Liver (tissue), 9 donors: ENCODE results near the gene CEP57. TPM values are rescaled to one million over a fixed set of nuclear protein-coding genes. Genes with fewer than 3 reads are reported as not detected.
A peak's percentile ranks its signal among the peaks of the same experiment; 100 is the strongest.

Source experiments
- DNase-seq: peaks from one replicate; pipeline ENCODE4 v3.0.0-alpha.2; 2017; ENCODE audit warnings: low spot score
- H3K27ac ChIP-seq, 2 donors: one replicate each; pipeline ENCODE4 v1.7.0; 2013; ENCODE audit warnings: inconsistent platforms in 2 of 2, low read length in 2 of 2, control low read depth in 1 of 2, low read depth in 1 of 2, mild to moderate bottlenecking in 1 of 2
- H3K27me3 ChIP-seq, 4 donors: one replicate each; pipeline versions ENCODE4 v1.6.1 to v1.7.0; 2013; ENCODE audit warnings: low read length in 3 of 4, inconsistent platforms in 1 of 4, mild to moderate bottlenecking in 1 of 4, moderate library complexity in 1 of 4; ENCODE audit not compliant: control insufficient read depth in 4 of 4, insufficient read depth in 4 of 4
- H3K36me3 ChIP-seq, 4 donors: one replicate each; pipeline versions ENCODE4 v1.6.1 to v1.7.0; 2013; ENCODE audit warnings: low read length in 3 of 4, mild to moderate bottlenecking in 3 of 4, low read depth in 1 of 4, moderate library complexity in 1 of 4; ENCODE audit not compliant: control insufficient read depth in 4 of 4, insufficient read depth in 3 of 4
- H3K4me1 ChIP-seq, 4 donors: one replicate each; pipeline versions ENCODE4 v1.6.1 to v1.7.0; 2013; ENCODE audit warnings: low read length in 3 of 4, mild to moderate bottlenecking in 3 of 4, moderate library complexity in 1 of 4; ENCODE audit not compliant: control insufficient read depth in 4 of 4, insufficient read depth in 4 of 4
- H3K4me3 ChIP-seq, 3 donors: one replicate each; pipeline versions ENCODE4 v1.6.1 to v1.7.0; 2013; ENCODE audit warnings: low read length in 3 of 3, control low read depth in 1 of 3, low read depth in 1 of 3, mild to moderate bottlenecking in 1 of 3
- H3K9ac ChIP-seq, 2 donors: one replicate each; pipeline ENCODE4 v1.7.0; 2013; ENCODE audit warnings: low read length in 2 of 2, mild to moderate bottlenecking in 2 of 2, moderate library complexity in 2 of 2, control low read depth in 1 of 2, low read depth in 1 of 2
- H3K9me3 ChIP-seq, 4 donors: one replicate each; pipeline versions ENCODE4 v1.6.1 to v1.7.0; 2013; ENCODE audit warnings: low read length in 3 of 4; ENCODE audit not compliant: control insufficient read depth in 4 of 4
- EGR1 ChIP-seq, 2 donors: IDR thresholded peaks; 2 replicates each; pipeline ENCODE4 v1.6.1; 2016 to 2018; ENCODE audit warnings: antibody characterized with exemption in 2 of 2, low read depth in 2 of 2
- FOXA1 ChIP-seq: IDR thresholded peaks from 2 replicates; pipeline ENCODE4 v1.6.1; 2016; ENCODE audit warnings: antibody characterized with exemption
- GABPA ChIP-seq, 2 donors: IDR thresholded peaks in 1 of 2; conservative IDR thresholded peaks in 1 of 2; 2 replicates each; pipeline ENCODE4 v1.6.1; 2016; ENCODE audit warnings: antibody characterized with exemption in 2 of 2, mild to moderate bottlenecking in 1 of 2, moderate library complexity in 1 of 2
- HNF4A ChIP-seq, 2 donors: conservative IDR thresholded peaks; 2 replicates each; pipeline ENCODE4 v1.6.1; 2016; ENCODE audit warnings: antibody characterized with exemption in 2 of 2, mild to moderate bottlenecking in 2 of 2
- HNF4G ChIP-seq: IDR thresholded peaks from 2 replicates; pipeline ENCODE4 v1.6.1; 2016; ENCODE audit warnings: antibody characterized with exemption
- JUND ChIP-seq, 2 donors: IDR thresholded peaks; 2 replicates each; pipeline ENCODE4 v1.6.1; 2016; ENCODE audit warnings: antibody characterized with exemption in 2 of 2
- MAX ChIP-seq: IDR thresholded peaks from 2 replicates; pipeline ENCODE4 v1.6.1; 2016; ENCODE audit warnings: antibody characterized with exemption
- NR2F2 ChIP-seq: IDR thresholded peaks from 2 replicates; pipeline ENCODE4 v1.6.1; 2016; ENCODE audit warnings: antibody characterized with exemption
- RAD21 ChIP-seq, 2 donors: IDR thresholded peaks; 2 replicates each; pipeline ENCODE4 v1.6.1; 2016; ENCODE audit warnings: antibody characterized with exemption in 2 of 2, mild to moderate bottlenecking in 2 of 2
- RXRA ChIP-seq, 2 donors: IDR thresholded peaks; 2 replicates each; pipeline ENCODE4 v1.6.1; 2017 to 2018; ENCODE audit warnings: antibody characterized with exemption in 2 of 2, mild to moderate bottlenecking in 1 of 2
- SP1 ChIP-seq: IDR thresholded peaks from 2 replicates; pipeline ENCODE4 v1.6.1; 2018; ENCODE audit warnings: antibody characterized with exemption, mild to moderate bottlenecking
- TAF1 ChIP-seq: conservative IDR thresholded peaks from 2 replicates; pipeline ENCODE4 v1.6.1; 2016; ENCODE audit warnings: antibody characterized with exemption, mild to moderate bottlenecking
- YY1 ChIP-seq: IDR thresholded peaks from 2 replicates; pipeline ENCODE4 v1.6.1; 2016; ENCODE audit warnings: antibody characterized with exemption, mild to moderate bottlenecking
- ZBTB33 ChIP-seq: IDR thresholded peaks from 2 replicates; pipeline ENCODE4 v1.6.1; 2016; ENCODE audit warnings: antibody characterized with exemption
- WGBS: extraction: QIAGEN DNeasy Blood & Tissue Kit; methylation state at CpG from one replicate; pipeline ENCODE4 v1.1.7; 2013; 5-methylcytosine and 5-hydroxymethylcytosine counted together
- polyA plus RNA-seq, 2 donors: library from polyadenylated mRNA; stranded (reverse) in 1 of 2; unstranded in 1 of 2; fragments of 200-250 nt in 1 of 2; fragments of >200 nt in 1 of 2; fragmentation: Nextera tagmentation in 1 of 2; extraction: Ambion mirVana in 1 of 2; gene quantifications; one replicate each; pipeline versions ENCODE4 v1.2.1 to v1.2.3, GENCODE V29; 2013 to 2015
- total RNA-seq, 2 donors: library from RNA; depleted of rRNA; stranded (reverse); fragments of >200 nt; gene quantifications; one replicate each; pipeline ENCODE4 v1.2.3, GENCODE V29; 2014
- TF ChIP-seq, protein P1 (sequence below): IDR thresholded peaks from 2 replicates; pipeline ENCODE4 v1.6.1; 2016; ENCODE audit warnings: antibody characterized with exemption, mild to moderate bottlenecking
- TF ChIP-seq, protein P2 (sequence below): fragments of 150-350 bp; IDR thresholded peaks from 2 replicates; pipeline ENCODE4 v1.5.1; 2017; ENCODE audit warnings: improper control_type of control experiment, low read depth, low read length; ENCODE audit not compliant: missing input control
- donor health status: healthy.
- donor health status: healthy.
- donor health status: healthy.
- donor health status: healthy.
- donor health status: healthy.

The CEP57 gene
- total and polyA plus RNA-seq, 4 donors, result 11.2 to 32.8 (median 31.1) TPM

DNA sequence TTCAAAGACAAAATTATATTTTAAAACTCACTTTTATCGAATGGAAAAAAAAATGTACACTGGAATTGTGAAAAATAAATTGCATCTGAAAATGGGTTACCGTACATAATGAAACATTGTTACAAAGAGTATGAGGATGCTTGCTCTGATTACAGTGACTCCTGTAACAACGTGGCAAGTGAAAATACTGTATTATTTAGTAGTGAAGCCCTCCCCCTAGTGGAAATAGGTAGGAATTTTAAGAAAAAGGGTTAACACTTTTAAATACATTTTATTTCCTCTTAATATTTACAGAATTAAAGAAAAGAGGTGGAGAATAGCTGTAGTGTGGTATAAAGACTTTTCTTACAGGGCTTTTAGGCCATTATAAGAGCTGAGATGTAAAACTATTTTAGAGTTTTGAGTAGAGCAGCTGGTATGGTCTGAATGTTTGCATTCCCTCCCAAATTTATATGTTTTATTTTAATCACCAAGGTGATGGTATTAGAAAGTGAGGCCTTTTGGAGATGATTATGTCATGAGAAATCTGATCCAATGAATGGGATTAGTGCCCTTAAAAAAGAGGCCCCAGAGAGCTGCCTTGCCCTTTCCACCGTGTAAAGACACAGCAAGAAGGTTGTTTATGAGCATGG is 25.9 kb upstream of the CEP57 start:
- H3K4me3 ChIP-seq, result no peak overlapping the region
- peaks cover 0 to 3% (median 0%) of the 10 kb centered on the region in 4 donors for H3K36me3 ChIP-seq
- no peaks in the 10 kb centered on the region for H3K4me1 ChIP-seq
- WGBS, result 22% methylated on average over 4 of the region's 4 CpGs
- no peak overlapping the region for H3K27ac ChIP-seq
- TF ChIP-seq, protein P1, sequence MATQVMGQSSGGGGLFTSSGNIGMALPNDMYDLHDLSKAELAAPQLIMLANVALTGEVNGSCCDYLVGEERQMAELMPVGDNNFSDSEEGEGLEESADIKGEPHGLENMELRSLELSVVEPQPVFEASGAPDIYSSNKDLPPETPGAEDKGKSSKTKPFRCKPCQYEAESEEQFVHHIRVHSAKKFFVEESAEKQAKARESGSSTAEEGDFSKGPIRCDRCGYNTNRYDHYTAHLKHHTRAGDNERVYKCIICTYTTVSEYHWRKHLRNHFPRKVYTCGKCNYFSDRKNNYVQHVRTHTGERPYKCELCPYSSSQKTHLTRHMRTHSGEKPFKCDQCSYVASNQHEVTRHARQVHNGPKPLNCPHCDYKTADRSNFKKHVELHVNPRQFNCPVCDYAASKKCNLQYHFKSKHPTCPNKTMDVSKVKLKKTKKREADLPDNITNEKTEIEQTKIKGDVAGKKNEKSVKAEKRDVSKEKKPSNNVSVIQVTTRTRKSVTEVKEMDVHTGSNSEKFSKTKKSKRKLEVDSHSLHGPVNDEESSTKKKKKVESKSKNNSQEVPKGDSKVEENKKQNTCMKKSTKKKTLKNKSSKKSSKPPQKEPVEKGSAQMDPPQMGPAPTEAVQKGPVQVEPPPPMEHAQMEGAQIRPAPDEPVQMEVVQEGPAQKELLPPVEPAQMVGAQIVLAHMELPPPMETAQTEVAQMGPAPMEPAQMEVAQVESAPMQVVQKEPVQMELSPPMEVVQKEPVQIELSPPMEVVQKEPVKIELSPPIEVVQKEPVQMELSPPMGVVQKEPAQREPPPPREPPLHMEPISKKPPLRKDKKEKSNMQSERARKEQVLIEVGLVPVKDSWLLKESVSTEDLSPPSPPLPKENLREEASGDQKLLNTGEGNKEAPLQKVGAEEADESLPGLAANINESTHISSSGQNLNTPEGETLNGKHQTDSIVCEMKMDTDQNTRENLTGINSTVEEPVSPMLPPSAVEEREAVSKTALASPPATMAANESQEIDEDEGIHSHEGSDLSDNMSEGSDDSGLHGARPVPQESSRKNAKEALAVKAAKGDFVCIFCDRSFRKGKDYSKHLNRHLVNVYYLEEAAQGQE, result no peak
- TF ChIP-seq HNF4A (conservative IDR thresholded peaks at IDR 0.05) (no peak), HNF4G (no peak), JUND (IDR thresholded peaks at IDR 0.05) (no peak), EGR1 (IDR thresholded peaks at IDR 0.05; ENCODE audit: low read depth in 2 of 2) (no peak), RAD21 (IDR thresholded peaks at IDR 0.05) (peak; percentile 92 to 93), GABPA (IDR thresholded peaks at IDR 0.05 in 1 of 2, conservative IDR thresholded peaks at IDR 0.05 in 1 of 2) (no peak), RXRA (IDR thresholded peaks at IDR 0.05) (no peak)
- TF ChIP-seq, protein P2, sequence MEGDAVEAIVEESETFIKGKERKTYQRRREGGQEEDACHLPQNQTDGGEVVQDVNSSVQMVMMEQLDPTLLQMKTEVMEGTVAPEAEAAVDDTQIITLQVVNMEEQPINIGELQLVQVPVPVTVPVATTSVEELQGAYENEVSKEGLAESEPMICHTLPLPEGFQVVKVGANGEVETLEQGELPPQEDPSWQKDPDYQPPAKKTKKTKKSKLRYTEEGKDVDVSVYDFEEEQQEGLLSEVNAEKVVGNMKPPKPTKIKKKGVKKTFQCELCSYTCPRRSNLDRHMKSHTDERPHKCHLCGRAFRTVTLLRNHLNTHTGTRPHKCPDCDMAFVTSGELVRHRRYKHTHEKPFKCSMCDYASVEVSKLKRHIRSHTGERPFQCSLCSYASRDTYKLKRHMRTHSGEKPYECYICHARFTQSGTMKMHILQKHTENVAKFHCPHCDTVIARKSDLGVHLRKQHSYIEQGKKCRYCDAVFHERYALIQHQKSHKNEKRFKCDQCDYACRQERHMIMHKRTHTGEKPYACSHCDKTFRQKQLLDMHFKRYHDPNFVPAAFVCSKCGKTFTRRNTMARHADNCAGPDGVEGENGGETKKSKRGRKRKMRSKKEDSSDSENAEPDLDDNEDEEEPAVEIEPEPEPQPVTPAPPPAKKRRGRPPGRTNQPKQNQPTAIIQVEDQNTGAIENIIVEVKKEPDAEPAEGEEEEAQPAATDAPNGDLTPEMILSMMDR, result peak; percentile 58
- H3K27me3 ChIP-seq, result no peaks in the 10 kb centered on the region
- no peaks in the 10 kb centered on the region for H3K9me3 ChIP-seq
- DNase-seq, result no peak
- H3K9ac ChIP-seq, result no peak overlapping the region

GRCh38 chr11:95766701-95767100 is 23.6 kb upstream of the CEP57 start:
- WGBS, result 89% methylated on average over 3 of the region's 3 CpGs
- no peak overlapping the region for H3K4me3 ChIP-seq
- H3K9me3 ChIP-seq, result no peaks in the 10 kb centered on the region
- no peak overlapping the region for H3K27ac ChIP-seq
- TF ChIP-seq NR2F2 (no peak), HNF4G (no peak), YY1 (no peak), SP1 (no peak), FOXA1 (no peak), RXRA (IDR thresholded peaks at IDR 0.05) (no peak), HNF4A (conservative IDR thresholded peaks at IDR 0.05) (no peak), JUND (IDR thresholded peaks at IDR 0.05) (no peak), MAX (no peak), EGR1 (IDR thresholded peaks at IDR 0.05; ENCODE audit: low read depth in 2 of 2) (no peak), ZBTB33 (no peak), RAD21 (IDR thresholded peaks at IDR 0.05) (no peak), TAF1 (no peak)
- TF ChIP-seq, protein P1, result no peak
- TF ChIP-seq, protein P2, result no peak
- DNase-seq, result no peak
- no peaks in the 10 kb centered on the region for H3K27me3 ChIP-seq
- no peak overlapping the region for H3K9ac ChIP-seq
- H3K36me3 ChIP-seq, result peaks cover 0 to 10% (median 2%) of the 10 kb centered on the region in 4 donors
- H3K4me1 ChIP-seq, result no peaks in the 10 kb centered on the region
